ENCODE measurements around the gene VMP1. TPM values are rescaled to one million over a fixed set of nuclear protein-coding genes. Genes with fewer than 3 reads are reported as not detected.

VMP1 gene
- total RNA-seq = 100 to 1,000 TPM; 122 to 123 TPM

- Mint-ChIP-seq H3K9me3 (ENCODE audit: insufficient read depth) (no peaks in the 10 kb centered on the region), H3K4me3 (peak within 1 kb of the TSS; percentile 98), H3K36me3 (ENCODE audit: low read depth) (peaks cover 26% of the 10 kb centered on the region), H3K27me3 (ENCODE audit: low read depth) (no peaks in the 10 kb centered on the region), H3K27ac (peak within 1 kb of the TSS; percentile 98), H3K4me1 (ENCODE audit: low read depth) (peaks cover 34% of the 10 kb centered on the region)
- peak; percentile 98 for ATAC-seq
- ChIA-PET CTCF (interaction anchor here (0.7 to 2.4 kb wide), 12 partner anchors 17 to 330 kb away, joined by 3 to 9 read pairs (median 4); partner anchors contain the start of genes RPS6KB1 and TUBD1), POLR2A (interaction anchor here (0.6 to 2.1 kb wide), 13 partner anchors 18 to 497 kb away, joined by 3 to 14 read pairs (median 4); partner anchors contain the start of genes CLTC, HEATR6, RNFT1 and RPS6KB1)
- peak; percentile 97 for DNase-seq
Observed at GRCh38 chr17:59707149-59707970, at the start of gene VMP1, which contains the start of gene PTRH2. Gene VMP1, plus strand, starts transcription at chr17:59707654. Its CDS starts 23,793 bp downstream, at chr17:59731447. Gene PTRH2, minus strand, starts transcription at chr17:59707430. Its CDS starts 9,452 bp downstream, at chr17:59697978.

- CTCF ChIA-PET = no interaction called here
- peaks cover 56% of the 10 kb centered on the region for H3K36me3 Mint-ChIP-seq (ENCODE audit: low read depth)
- DNase-seq = no peak
Observed at GRCh38 chr17:59666235-59666634, 41.2 kb upstream of the VMP1 start.

GRCh38 chr17:59668816-59669215, 38.6 kb upstream of the VMP1 start:
- ATAC-seq = no peak
- ChIA-PET CTCF (interaction anchor here (2.1 kb wide), 1 partner anchor 190 kb away, joined by 10 read pairs; no protein-coding TSS in a partner anchor), POLR2A (interaction anchor here (2.7 kb wide), 1 partner anchor 50 kb away, joined by 15 read pairs; the partner anchor contains the start of gene CLTC)
- H3K4me3 Mint-ChIP-seq = no peak overlapping the region
- no peak overlapping the region for H3K27ac Mint-ChIP-seq
- peaks cover 53% of the 10 kb centered on the region for H3K36me3 Mint-ChIP-seq (ENCODE audit: low read depth)
- DNase-seq = no peak
- H3K4me1 Mint-ChIP-seq (ENCODE audit: low read depth) = peaks cover 25% of the 10 kb centered on the region
- H3K9me3 Mint-ChIP-seq (ENCODE audit: insufficient read depth) = no peaks in the 10 kb centered on the region
- no peaks in the 10 kb centered on the region for H3K27me3 Mint-ChIP-seq (ENCODE audit: low read depth)

More at GRCh38 chr17:59666235-59666634, 41.2 kb upstream of the VMP1 start:
- Mint-ChIP-seq H3K4me1 (ENCODE audit: low read depth) (peaks cover 19% of the 10 kb centered on the region), H3K27me3 (ENCODE audit: low read depth) (no peaks in the 10 kb centered on the region), H3K27ac (no peak overlapping the region), H3K9me3 (ENCODE audit: insufficient read depth) (no peaks in the 10 kb centered on the region), H3K4me3 (no peak overlapping the region)
- no peak for ATAC-seq
- POLR2A ChIA-PET = no interaction called here

- ATAC-seq = no peak
- CTCF ChIA-PET = interaction anchor here (1.2 to 2.1 kb wide), 2 partner anchors 148 to 190 kb away, joined by 3 to 10 read pairs; no protein-coding TSS in a partner anchor
- H3K27me3 Mint-ChIP-seq (ENCODE audit: low read depth) = no peaks in the 10 kb centered on the region
- POLR2A ChIA-PET = interaction anchor here (2.7 kb wide), 1 partner anchor 50 kb away, joined by 15 read pairs; the partner anchor contains the start of gene CLTC
- no peak overlapping the region for H3K4me3 Mint-ChIP-seq
- H3K4me1 Mint-ChIP-seq (ENCODE audit: low read depth) = peaks cover 25% of the 10 kb centered on the region
- no peak overlapping the region for H3K27ac Mint-ChIP-seq
- no peaks in the 10 kb centered on the region for H3K9me3 Mint-ChIP-seq (ENCODE audit: insufficient read depth)
- peaks cover 52% of the 10 kb centered on the region for H3K36me3 Mint-ChIP-seq (ENCODE audit: low read depth)
- DNase-seq = no peak
Observed at GRCh38 chr17:59669411-59669810, 38.0 kb upstream of the VMP1 start.

- POLR2A ChIA-PET = interaction anchor here (2.7 kb wide), 1 partner anchor 51 kb away, joined by 15 read pairs; the partner anchor contains the start of gene CLTC
- ATAC-seq = no peak
- Mint-ChIP-seq H3K27me3 (ENCODE audit: low read depth) (no peaks in the 10 kb centered on the region), H3K4me1 (ENCODE audit: low read depth) (peaks cover 25% of the 10 kb centered on the region), H3K4me3 (no peak overlapping the region), H3K9me3 (ENCODE audit: insufficient read depth) (no peaks in the 10 kb centered on the region), H3K36me3 (ENCODE audit: low read depth) (peaks cover 50% of the 10 kb centered on the region), H3K27ac (peak overlapping the region; percentile 4)
- DNase-seq = no peak
- CTCF ChIA-PET = interaction anchor here (1.2 to 2.1 kb wide), 4 partner anchors 10 to 359 kb away, joined by 3 to 10 read pairs (median 5); no protein-coding TSS in a partner anchor
Observed at GRCh38 chr17:59669944-59670343, 37.5 kb upstream of the VMP1 start.

- peaks cover 25% of the 10 kb centered on the region for H3K4me1 Mint-ChIP-seq (ENCODE audit: low read depth)
- CTCF ChIA-PET = interaction anchor here (1.0 to 1.4 kb wide), 3 partner anchors 59 to 451 kb away, joined by 3 to 6 read pairs (median 3); partner anchors contain the start of gene GDPD1
- no peak overlapping the region for H3K4me3 Mint-ChIP-seq
- H3K9me3 Mint-ChIP-seq (ENCODE audit: insufficient read depth) = no peaks in the 10 kb centered on the region
- peaks cover 50% of the 10 kb centered on the region for H3K36me3 Mint-ChIP-seq (ENCODE audit: low read depth)
- H3K27me3 Mint-ChIP-seq (ENCODE audit: low read depth) = no peaks in the 10 kb centered on the region
- ATAC-seq = no peak
- POLR2A ChIA-PET = interaction anchor here (0.6 to 2.7 kb wide), 2 partner anchors 22 to 52 kb away, joined by 4 to 15 read pairs; partner anchors contain the start of gene CLTC
- no peak for DNase-seq
- peak overlapping the region; percentile 44 for H3K27ac Mint-ChIP-seq
Observed at GRCh38 chr17:59671386-59671785, 36.1 kb upstream of the VMP1 start.

- CTCF ChIA-PET = interaction anchor here (1.0 to 1.4 kb wide), 5 partner anchors 8 to 60 kb away, joined by 3 to 6 read pairs (median 5); partner anchors contain the start of genes CLTC, PTRH2 and VMP1
- Mint-ChIP-seq H3K4me3 (no peak overlapping the region), H3K27ac (no peak overlapping the region), H3K4me1 (ENCODE audit: low read depth) (peaks cover 13% of the 10 kb centered on the region), H3K27me3 (ENCODE audit: low read depth) (no peaks in the 10 kb centered on the region), H3K36me3 (ENCODE audit: low read depth) (peaks cover 60% of the 10 kb centered on the region), H3K9me3 (ENCODE audit: insufficient read depth) (no peaks in the 10 kb centered on the region)
- ATAC-seq (no peak), DNase-seq (no peak)
- POLR2A ChIA-PET = interaction anchor here (1.3 kb wide), 1 partner anchor 56 kb away, joined by 6 read pairs; the partner anchor contains the start of gene CLTC
Observed at GRCh38 chr17:59675231-59675630, 32.2 kb upstream of the VMP1 start.

- Mint-ChIP-seq H3K36me3 (ENCODE audit: low read depth) (peaks cover 64% of the 10 kb centered on the region), H3K9me3 (ENCODE audit: insufficient read depth) (no peaks in the 10 kb centered on the region)
- POLR2A ChIA-PET = no interaction called here
Observed at GRCh38 chr17:59676716-59677115, 30.7 kb upstream of the VMP1 start.

GRCh38 chr17:59678918-59679317, 28.5 kb upstream of the VMP1 start:
- DNase-seq (no peak), ATAC-seq (no peak)
- CTCF ChIA-PET = no interaction called here
- no peaks in the 10 kb centered on the region for H3K9me3 Mint-ChIP-seq (ENCODE audit: insufficient read depth)
- H3K4me1 Mint-ChIP-seq (ENCODE audit: low read depth) = no peaks in the 10 kb centered on the region
- peaks cover 70% of the 10 kb centered on the region for H3K36me3 Mint-ChIP-seq (ENCODE audit: low read depth)
- no peak overlapping the region for H3K27ac Mint-ChIP-seq
- no peaks in the 10 kb centered on the region for H3K27me3 Mint-ChIP-seq (ENCODE audit: low read depth)
- H3K4me3 Mint-ChIP-seq = no peak overlapping the region
- POLR2A ChIA-PET = interaction anchor here (0.6 kb wide), 1 partner anchor 45 kb away, joined by 3 read pairs; no protein-coding TSS in a partner anchor

More at GRCh38 chr17:59676716-59677115, 30.7 kb upstream of the VMP1 start:
- no peak for DNase-seq
- Mint-ChIP-seq H3K4me1 (ENCODE audit: low read depth) (peaks cover 1% of the 10 kb centered on the region), H3K27ac (no peak overlapping the region), H3K27me3 (ENCODE audit: low read depth) (no peaks in the 10 kb centered on the region), H3K4me3 (no peak overlapping the region)
- no peak for ATAC-seq
- CTCF ChIA-PET = no interaction called here

- Mint-ChIP-seq H3K4me1 (ENCODE audit: low read depth) (no peaks in the 10 kb centered on the region), H3K36me3 (ENCODE audit: low read depth) (peaks cover 72% of the 10 kb centered on the region), H3K4me3 (no peak overlapping the region), H3K27ac (no peak overlapping the region), H3K9me3 (ENCODE audit: insufficient read depth) (no peaks in the 10 kb centered on the region), H3K27me3 (ENCODE audit: low read depth) (no peaks in the 10 kb centered on the region)
- no peak for DNase-seq
- ATAC-seq = no peak
- CTCF ChIA-PET = no interaction called here
- POLR2A ChIA-PET = no interaction called here
Observed at GRCh38 chr17:59680314-59680713, 27.1 kb upstream of the VMP1 start.

GRCh38 chr17:59683283-59683682, 24.2 kb upstream of the VMP1 start:
- DNase-seq (no peak), ATAC-seq (no peak)
- H3K36me3 Mint-ChIP-seq (ENCODE audit: low read depth) = peaks cover 71% of the 10 kb centered on the region
- ChIA-PET CTCF (interaction anchor here (0.6 to 1.7 kb wide), 4 partner anchors 8 to 175 kb away, joined by 3 to 6 read pairs (median 4); no protein-coding TSS in a partner anchor), POLR2A (interaction anchor here (0.6 to 1.0 kb wide), 2 partner anchors 64 to 790 kb away, joined by 3 read pairs; partner anchors contain the start of gene CLTC)
- H3K4me3 Mint-ChIP-seq = no peak overlapping the region
- no peaks in the 10 kb centered on the region for H3K27me3 Mint-ChIP-seq (ENCODE audit: low read depth)
- no peak overlapping the region for H3K27ac Mint-ChIP-seq
- H3K9me3 Mint-ChIP-seq (ENCODE audit: insufficient read depth) = no peaks in the 10 kb centered on the region
- no peaks in the 10 kb centered on the region for H3K4me1 Mint-ChIP-seq (ENCODE audit: low read depth)

Data from activated CD8-positive, alpha-beta T cell treated with anti-CD3 and anti-CD28 coated beads, Interleukin-2, amount 10 ng/mL, durations not matched to agents 7 days and 5 days (primary cell).